IPS-NIHi7 (cell line): ENCODE data around the gene PSKH1.
"Not testable (repeated sequence)": the region's sequence is repeated elsewhere in the genome, so short reads cannot be mapped to it uniquely, and the experiment has no call there.

Experiments used
- DNase-seq: peaks from one replicate; pipeline ENCODE4 v3.0.0; 2012; ENCODE audit warnings: mixed read lengths; ENCODE audit errors: extremely low spot score

Gene PSKH1

DNA sequence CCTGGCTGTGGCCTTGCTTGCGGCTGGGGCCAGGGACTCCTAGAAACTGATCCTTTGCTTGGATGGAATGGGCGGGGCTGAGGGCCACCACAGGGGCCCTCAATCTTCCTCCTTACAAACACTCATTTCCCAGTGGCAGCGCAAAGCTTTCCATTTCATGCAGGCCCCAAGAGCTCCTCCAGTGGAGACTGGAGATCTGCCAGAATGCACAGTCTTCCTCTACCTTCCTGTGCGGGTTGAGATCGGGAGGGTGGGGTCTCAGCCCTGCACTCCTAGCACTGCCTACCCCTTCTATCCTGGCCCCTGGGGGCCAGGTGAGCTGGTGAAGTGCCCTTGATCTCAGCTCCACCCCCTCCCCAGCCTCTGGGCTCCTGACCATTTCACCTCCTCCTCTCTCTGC lies 6.7 kb upstream of the PSKH1 start:
- DNase-seq: no peak

DNA sequence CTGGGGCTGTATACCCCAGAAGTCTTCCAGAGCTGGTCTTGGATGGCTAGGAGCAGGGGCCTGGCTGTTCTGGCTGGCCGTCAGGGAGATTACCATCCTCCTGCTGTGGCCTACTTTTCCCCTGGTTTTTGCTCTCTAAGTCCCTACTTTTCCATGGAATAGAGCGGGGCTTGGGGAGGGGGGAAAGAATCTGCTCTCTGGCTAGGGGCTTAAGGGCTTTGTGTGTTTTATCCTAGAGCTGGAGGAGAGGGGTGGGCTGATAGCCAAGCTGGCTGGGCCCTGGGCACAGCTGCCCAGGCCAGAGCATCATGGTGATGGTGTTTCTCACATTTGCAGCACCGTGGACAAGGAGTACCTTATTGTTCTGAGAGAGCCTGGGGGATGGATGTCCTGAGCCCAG lies 4.7 kb upstream of the PSKH1 start:
- DNase-seq: no peak

DNA sequence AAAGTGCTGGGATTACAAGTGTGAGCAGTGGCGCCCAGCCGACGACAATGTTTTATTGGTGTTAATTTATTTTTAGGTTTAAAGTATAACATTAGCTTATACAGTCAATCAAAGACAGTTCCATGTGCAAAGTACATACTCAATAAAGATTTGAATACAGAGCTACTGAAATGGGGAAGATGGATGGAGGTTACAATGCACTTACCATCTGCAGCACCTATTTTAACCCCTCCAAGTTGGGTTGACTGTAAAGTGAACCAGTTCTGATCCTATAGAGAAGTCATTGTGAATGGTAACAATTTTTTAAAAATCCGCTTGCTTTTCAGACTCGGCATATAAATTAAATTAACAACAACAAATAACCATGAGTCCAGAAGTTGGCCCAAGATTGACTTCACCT lies 679 bp upstream of the PSKH1 start:
- no peak for DNase-seq

GRCh38 chr16:67893743-67894399 lies 817 bp downstream of the PSKH1 start:
- DNase-seq: peak; percentile 51

DNA sequence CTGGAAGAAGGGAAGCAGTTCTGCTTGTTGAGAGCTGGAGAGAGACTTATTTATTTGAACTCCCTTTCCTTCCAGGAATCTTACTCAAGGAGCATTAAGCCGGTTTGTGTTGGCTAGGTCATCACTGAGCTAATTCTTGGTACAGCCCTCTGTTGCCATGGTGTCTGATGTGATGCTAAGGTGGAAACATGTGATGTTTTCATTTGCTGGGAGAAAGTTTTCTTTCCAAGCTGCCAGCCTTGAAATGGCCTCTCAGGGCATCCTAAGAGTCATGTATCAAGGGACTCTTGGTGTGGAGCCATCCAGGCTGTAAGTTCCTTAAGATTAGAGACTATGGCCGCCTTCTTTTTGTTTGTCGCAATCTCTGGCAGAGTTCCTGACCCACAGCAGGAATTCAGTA lies 4.2 kb downstream of the PSKH1 start:
- no peak for DNase-seq

GRCh38 chr16:67901734-67902133 lies 8.7 kb downstream of the PSKH1 start:
- DNase-seq: no peak

DNA sequence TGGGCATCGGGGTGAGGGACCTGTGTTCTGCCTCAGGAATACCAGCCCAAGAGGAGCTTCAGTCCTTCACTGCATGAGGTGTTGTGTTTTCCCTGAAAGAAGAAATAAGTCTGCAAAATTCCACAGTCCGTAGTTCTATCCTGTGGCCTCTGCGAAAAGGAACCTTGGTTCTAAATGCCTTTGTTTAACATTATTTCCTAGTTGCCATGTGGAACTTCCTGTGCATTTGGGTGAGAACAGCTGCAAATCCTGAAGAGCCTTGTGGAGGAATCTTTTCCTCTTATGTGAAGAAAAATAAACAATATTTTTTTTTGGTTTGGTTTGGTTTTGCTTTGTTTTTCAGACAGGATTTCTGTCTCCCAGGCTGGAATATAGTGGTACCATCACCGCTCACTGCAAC lies 9.8 kb downstream of the PSKH1 start:
- no peak for DNase-seq

DNA sequence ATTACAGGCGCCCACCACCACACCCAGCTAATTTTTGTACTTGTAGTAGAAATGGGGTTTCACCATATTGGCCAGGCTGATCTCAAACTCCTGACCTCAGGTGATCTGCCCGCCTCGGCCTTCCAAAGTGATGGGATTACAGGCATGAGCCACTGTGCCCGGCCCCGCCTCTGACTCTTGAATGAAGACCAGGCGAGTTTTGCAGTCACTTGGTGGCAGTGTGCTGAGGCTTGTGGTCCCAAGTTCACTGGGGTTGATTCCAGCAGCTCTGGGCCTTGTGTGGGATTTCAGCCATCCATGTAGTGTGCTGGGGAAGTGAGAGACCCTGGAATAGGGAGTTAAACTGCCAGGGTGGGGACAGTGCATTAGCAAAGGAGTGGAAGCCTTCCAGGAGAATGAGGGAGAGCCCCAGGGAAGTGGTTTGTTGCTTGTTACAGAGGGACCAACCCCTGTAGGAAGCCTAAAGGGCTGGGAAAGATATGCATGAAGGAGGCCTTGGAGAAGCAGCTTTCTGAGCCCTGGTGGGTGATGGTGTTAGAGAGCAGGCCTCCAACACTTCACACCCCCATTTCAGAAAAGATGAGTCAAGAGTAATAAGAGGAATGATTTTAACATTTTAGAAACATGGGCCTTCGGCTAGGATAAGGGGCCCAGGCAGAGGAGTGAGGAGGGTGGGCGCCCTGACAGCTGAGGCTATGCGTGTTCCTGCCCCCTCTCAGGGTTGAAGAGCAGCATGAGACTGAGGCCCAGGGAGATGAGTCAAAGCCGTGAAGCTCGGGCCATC lies 14.5 kb downstream of the PSKH1 start:
- DNase-seq: no peak

DNA sequence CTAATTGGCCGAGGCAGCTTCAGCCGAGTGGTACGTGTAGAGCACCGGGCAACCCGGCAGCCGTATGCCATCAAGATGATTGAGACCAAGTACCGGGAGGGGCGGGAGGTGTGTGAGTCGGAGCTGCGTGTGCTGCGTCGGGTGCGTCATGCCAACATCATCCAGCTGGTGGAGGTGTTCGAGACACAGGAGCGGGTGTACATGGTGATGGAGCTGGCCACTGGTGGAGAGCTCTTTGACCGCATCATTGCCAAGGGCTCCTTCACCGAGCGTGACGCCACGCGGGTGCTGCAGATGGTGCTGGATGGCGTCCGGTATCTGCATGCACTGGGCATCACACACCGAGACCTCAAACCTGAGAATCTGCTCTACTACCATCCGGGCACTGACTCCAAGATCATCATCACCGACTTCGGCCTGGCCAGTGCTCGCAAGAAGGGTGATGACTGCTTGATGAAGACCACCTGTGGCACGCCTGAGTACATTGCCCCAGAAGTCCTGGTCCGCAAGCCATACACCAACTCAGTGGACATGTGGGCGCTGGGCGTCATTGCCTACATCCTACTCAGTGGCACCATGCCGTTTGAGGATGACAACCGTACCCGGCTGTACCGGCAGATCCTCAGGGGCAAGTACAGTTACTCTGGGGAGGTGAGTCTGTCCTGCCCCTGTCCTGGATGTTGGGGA lies 16.1 kb downstream of the PSKH1 start:
- no peak for DNase-seq

GRCh38 chr16:67910158-67910557 lies 17.1 kb downstream of the PSKH1 start:
- DNase-seq: no peak

- no peak for DNase-seq
Measured at GRCh38 chr16:67914758-67915495, 21.9 kb downstream of the PSKH1 start.

DNA sequence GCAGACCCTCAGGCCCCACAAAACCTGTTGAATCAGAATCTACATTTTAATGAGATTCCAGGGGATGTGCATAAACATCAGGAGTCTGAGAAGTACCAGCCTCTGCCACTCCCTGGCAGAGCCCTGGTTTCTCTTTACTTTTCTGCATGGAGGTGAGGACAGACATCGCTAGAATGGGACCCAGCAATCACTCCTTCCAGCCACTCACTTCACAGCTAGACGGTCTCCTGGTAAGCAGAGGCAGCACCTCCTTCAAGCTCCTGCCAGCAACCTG lies 22.4 kb downstream of the PSKH1 start:
- not testable (repeated sequence) for DNase-seq

DNA sequence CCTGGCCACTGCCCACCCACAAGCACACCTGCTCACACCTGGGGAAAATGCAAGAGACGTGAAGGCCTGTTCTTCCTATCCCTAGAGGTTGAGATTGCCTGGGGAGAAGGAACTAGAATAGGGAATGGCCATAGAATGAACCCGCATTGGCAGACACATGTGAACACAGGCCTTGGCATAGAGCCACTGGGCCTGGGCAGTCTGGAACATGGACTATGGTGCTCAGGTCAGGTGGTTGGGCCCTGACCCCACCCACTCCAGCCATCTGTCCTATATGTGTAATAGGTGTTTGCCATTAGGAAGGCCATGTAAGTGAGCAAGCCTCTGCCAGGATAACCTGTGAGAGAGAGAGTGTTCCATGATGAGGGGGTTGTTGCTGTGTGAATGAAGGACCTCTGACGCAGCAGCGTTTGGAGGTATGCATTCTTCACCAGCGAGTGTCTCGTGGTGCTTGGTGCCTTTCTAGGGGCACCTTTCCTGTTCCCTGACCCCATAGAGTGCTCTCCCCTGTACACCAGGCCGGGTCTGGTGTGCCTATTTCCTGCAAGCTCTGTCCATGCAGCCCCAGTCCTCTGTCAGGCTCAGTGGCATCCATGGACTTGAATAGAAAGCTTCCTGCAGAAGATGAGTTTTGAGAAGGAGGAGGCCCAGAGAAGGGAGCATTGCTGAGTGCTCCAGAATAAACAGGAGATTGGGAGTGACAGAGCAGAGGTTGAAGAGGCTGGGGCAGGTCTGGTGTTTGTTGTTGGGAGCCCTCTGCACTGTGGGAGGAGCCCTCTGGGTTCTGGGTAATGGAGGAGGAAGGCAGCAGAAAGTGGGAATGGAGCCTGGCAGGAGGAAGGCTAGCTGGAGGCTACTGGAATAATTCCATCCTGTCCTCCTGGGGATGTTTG lies 23.0 kb downstream of the PSKH1 start:
- no peak for DNase-seq

- DNase-seq: no peak
Measured at GRCh38 chr16:67917140-67917851, 24.2 kb downstream of the PSKH1 start.

GRCh38 chr16:67917852-67918236 lies 24.8 kb downstream of the PSKH1 start:
- no peak for DNase-seq

DNA sequence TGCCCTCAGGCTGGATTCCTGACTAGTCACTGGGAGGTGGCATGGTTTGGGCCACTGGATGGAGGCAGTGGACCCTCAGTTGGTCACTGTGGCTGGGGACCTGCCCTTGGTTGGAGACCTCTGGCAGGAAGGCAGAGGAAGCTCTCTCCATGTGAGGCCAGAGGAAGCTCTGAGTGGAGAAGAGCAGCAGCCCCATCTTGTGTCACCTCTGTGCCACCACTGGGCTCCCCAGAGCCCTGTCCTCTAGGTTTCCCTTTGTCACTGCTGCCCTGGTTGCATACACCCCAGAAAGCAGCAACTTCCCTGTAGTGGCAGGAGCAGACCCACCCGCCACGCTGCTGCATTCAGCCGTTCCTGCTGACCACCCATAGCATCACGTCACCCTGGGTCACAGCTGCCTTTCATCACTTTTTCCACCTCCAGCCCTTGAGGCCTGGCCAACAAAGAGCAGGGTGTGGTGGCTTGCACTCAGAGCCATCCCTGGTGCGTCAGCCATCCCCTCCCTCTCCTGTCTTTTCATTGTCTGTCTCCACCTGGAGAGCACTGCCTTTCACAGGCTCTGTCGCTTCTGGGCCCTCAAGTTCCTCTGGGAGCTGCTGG lies 26.7 kb downstream of the PSKH1 start:
- DNase-seq: no peak

DNA sequence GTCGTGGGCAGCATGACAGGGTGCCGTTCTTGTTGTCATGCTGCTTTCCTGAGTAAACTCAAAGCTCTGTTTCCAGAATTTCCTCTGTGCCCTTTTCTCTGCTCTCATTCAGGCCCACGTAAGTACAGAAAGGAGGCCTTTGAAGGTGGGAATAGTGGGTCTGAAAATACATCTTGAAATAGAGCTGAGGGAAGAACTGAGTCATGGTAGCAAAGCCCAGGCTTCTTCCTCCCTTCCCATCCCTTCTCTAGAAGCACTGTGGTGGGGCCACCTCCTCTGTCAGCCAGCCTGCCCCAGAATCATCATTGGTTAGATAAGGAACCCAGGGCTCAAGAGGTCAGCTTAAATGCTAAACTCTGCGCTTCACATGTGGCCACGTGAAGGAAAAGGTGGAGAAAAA lies 29.2 kb downstream of the PSKH1 start:
- DNase-seq: no peak

DNA sequence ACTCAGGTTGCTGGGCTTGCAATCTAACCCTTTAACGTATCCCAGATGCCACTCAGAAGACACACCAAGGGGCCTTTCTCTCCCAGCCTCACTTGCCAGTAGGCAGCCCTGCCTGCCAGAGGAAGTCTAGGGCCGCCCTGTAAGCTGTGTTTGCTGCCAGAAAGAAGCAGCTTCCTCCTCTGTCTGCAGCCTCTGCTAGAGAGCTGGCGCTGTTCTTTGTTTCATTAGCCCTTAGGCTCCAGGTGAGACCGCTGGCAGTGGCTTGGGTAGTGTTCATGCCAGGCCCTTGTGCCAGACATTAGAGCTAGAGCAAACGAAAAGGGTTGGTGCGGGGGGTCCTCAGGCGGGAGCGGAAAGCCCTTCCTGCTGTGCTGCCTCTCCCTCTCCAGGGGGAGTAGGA lies 29.7 kb downstream of the PSKH1 start:
- DNase-seq: no peak

GRCh38 chr16:67923414-67924116 lies 30.5 kb downstream of the PSKH1 start:
- DNase-seq: no peak
